Skeletal muscle tissue (tissue), 4 donors: Measurements from ENCODE around the gene NPIPB2. TPM values are rescaled to one million over a fixed set of nuclear protein-coding genes. Genes with fewer than 3 reads are reported as not detected.

Source experiments
- H3K27ac ChIP-seq: one replicate; pipeline ENCODE4 v1.7.0; 2013; ENCODE audit warnings: mild to moderate bottlenecking, low read depth, low read length, inconsistent platforms
- H3K27me3 ChIP-seq, 3 donors: one replicate each; pipeline ENCODE4 v1.7.0; 2013; ENCODE audit warnings: low read length in 3 of 3; ENCODE audit not compliant: control insufficient read depth in 3 of 3, insufficient read depth in 3 of 3
- H3K36me3 ChIP-seq, 3 donors: one replicate each; pipeline ENCODE4 v1.7.0; 2013; ENCODE audit warnings: low read length in 3 of 3; ENCODE audit not compliant: control insufficient read depth in 3 of 3, insufficient read depth in 3 of 3
- H3K4me1 ChIP-seq, 3 donors: one replicate each; pipeline ENCODE4 v1.7.0; 2013; ENCODE audit warnings: low read length in 3 of 3, mild to moderate bottlenecking in 3 of 3; ENCODE audit not compliant: control insufficient read depth in 3 of 3, insufficient read depth in 3 of 3
- H3K4me3 ChIP-seq, 3 donors: one replicate each; pipeline ENCODE4 v1.7.0; 2013; ENCODE audit warnings: low read length in 3 of 3
- H3K9ac ChIP-seq, 3 donors: one replicate each; pipeline ENCODE4 v1.7.0; 2013; ENCODE audit warnings: low read length in 3 of 3, mild to moderate bottlenecking in 3 of 3, moderate library complexity in 2 of 3, low read depth in 1 of 3
- H3K9me3 ChIP-seq, 3 donors: one replicate each; pipeline ENCODE4 v1.7.0; 2013; ENCODE audit warnings: low read length in 3 of 3; ENCODE audit not compliant: control insufficient read depth in 3 of 3
- total RNA-seq: library from RNA; depleted of rRNA; stranded (reverse); fragments of >200 nt; gene quantifications from one replicate; pipeline ENCODE4 v1.2.3, GENCODE V29; 2014
- donor health status: Osteomylitis.

NPIPB2 gene
- total RNA-seq, 1 donor from 2014 or later, result 3.1 TPM

DNA sequence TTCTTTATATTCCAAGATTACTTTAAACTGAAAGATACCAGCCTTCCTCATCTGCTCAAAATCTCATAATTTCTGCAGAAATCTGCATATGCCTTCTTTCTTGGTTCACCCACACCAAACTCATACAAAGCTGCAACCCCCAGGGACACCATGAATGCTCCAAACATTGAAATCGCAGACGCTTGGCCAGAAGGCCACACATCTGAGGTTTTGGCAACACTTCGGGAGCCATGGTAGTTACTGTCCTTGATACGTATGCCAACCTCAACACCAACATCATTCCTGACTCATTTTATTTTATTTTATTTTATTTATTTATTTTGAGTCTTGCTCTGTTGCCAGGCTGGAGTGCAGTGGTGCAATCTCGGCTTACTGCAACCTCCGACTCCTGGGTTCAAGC lies 37.9 kb downstream of the NPIPB2 start:
- no peak overlapping the region for H3K9ac ChIP-seq
- no peak overlapping the region for H3K27ac ChIP-seq
- no peaks in the 10 kb centered on the region for H3K27me3 ChIP-seq
- peaks cover 3 to 6% (median 6%) of the 10 kb centered on the region in 3 donors for H3K4me1 ChIP-seq
- H3K36me3 ChIP-seq, result no peaks in the 10 kb centered on the region
- no peaks in the 10 kb centered on the region for H3K9me3 ChIP-seq
- H3K4me3 ChIP-seq, result no peak overlapping the region

DNA sequence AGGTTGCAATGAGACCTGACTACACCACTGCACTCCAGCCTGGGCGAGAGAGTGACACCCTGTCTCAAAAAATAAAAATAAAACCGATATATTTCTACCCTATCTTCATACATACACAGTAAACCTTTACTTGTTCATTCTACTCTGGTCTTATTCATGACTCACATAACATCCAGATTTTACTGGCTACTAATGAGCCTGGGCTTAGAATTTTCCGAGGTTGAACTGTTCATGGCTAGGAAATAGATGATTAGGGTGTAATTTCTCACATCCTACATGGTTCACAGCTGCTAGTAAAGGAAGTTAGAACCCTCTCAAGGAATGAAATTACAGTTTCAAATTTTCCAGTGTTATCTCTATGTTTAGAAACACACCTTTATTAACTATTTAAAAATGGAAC lies 40.8 kb downstream of the NPIPB2 start:
- Histone ChIP-seq H3K4me3 (no peak overlapping the region), H3K9ac (no peak overlapping the region), H3K9me3 (no peaks in the 10 kb centered on the region), H3K4me1 (peaks cover 3% of the 10 kb centered on the region in 3 donors), H3K27ac (no peak overlapping the region), H3K36me3 (no peaks in the 10 kb centered on the region), H3K27me3 (no peaks in the 10 kb centered on the region)

DNA sequence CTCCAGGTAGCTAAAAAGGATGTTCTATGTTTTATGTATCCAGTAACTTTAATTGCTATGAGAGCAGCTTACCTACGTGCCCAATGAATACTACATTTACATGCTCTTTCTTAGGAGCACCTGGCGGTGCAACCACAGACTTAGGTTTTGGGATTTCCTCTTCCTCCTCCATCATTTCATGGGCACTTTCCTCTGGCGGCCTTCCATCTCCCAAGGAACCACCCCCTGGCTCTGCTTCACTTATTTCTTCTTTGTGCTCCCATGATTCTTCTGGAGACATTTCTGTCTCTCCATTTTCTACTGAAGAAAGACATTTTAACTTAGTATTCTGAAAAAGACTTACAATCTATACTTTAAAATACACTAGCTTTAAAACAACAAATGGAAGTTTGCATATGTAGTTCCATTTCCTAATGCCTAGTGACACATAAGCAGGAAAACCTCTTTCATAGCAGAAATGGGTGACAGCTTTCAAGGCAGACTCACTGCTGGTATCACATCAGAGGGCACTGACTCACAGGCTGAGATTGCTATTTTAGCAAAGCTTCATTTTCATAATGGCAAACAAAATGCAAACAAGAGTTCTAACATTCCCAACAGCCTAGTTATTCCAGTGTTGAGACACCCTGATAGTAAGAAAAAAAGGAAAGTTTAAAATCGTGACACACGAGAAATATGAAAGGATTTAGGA lies 45.2 kb downstream of the NPIPB2 start:
- no peak overlapping the region for H3K27ac ChIP-seq
- H3K4me3 ChIP-seq, result no peak overlapping the region
- peaks cover 11 to 18% (median 12%) of the 10 kb centered on the region in 3 donors for H3K36me3 ChIP-seq
- peaks cover 3% of the 10 kb centered on the region in 3 donors for H3K4me1 ChIP-seq
- H3K9ac ChIP-seq, result no peak overlapping the region
- no peaks in the 10 kb centered on the region for H3K9me3 ChIP-seq
- H3K27me3 ChIP-seq, result no peaks in the 10 kb centered on the region

DNA sequence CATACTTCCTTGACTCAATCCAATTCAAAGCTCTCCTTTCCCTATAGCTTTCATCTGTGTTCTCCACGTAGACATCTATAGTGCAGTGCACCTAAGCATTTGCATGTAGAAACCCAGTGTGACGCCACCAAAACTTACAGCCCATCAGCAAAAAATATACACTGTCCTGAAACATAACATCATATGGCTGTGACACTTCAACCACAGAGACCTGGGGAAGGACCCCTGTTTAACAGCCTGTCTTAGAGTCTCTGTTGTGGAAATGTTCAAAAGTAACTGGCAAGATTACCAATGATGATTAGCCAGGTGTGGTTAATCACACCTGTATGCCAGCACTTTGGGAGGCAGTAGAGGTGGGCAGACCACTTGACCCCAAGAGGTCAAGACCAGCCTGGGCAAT lies 48.3 kb downstream of the NPIPB2 start:
- Histone ChIP-seq H3K9ac (no peak overlapping the region), H3K36me3 (peaks cover 15 to 25% (median 21%) of the 10 kb centered on the region in 3 donors), H3K4me1 (no peaks in the 10 kb centered on the region), H3K27me3 (no peaks in the 10 kb centered on the region), H3K27ac (no peak overlapping the region), H3K4me3 (no peak overlapping the region), H3K9me3 (no peaks in the 10 kb centered on the region)

DNA sequence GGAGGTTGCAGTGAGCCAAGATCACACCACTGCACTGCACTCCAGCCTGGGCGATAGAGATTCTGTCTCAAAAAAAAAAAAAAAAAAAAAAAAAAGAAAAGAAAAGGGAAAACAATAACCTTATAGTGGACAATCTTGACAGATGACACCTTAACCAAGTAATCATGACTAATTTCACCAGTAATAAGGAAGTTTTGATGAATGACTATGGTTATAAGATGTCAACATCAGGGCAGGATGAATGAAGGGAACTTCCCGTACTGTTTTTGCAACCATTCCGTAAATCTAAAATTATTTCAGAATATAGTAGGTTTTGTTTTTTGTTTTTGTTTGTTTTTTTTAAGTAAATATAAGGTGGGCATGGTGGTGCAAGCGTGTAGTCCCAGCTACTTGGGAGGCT lies 49.1 kb downstream of the NPIPB2 start:
- Histone ChIP-seq H3K4me3 (no peak overlapping the region), H3K27me3 (no peaks in the 10 kb centered on the region), H3K36me3 (peaks cover 19 to 29% (median 21%) of the 10 kb centered on the region in 3 donors), H3K27ac (no peak overlapping the region), H3K9ac (no peak overlapping the region), H3K4me1 (no peaks in the 10 kb centered on the region), H3K9me3 (no peaks in the 10 kb centered on the region)

DNA sequence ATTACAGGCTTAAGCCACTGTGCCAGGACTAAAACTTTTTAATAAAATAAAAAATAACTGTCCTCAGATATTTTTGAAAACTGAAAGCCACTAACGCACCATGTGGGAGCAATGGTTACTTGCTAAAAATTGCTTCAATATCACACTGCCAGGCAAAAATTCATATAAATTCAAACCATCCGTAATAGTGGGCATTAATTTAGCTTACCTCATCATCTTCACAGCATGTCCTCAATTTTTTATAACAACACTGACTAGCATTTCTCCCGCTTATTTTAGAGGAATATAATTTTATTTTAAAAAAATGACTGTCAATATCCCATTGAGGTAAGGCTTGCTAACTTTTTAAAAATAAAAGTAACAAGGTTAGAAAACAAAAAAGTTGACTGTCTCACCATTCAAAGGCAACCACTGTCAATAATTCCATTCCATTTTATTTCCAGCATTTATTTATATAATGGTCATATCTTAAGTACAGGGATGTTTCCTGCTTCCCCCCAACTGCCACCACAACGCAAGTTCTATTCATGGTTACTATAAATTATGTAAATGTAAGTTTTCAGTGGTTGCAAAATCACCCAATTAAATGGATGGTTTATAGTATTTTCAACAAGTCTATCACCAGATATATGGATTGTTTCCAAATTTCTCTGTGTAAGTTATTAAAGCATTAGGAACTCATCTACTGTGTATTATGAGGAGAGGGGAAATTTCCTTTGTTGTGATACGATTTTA lies 51.4 kb downstream of the NPIPB2 start:
- Histone ChIP-seq H3K4me1 (no peaks in the 10 kb centered on the region), H3K9ac (no peak overlapping the region), H3K27ac (no peak overlapping the region), H3K27me3 (no peaks in the 10 kb centered on the region), H3K36me3 (peaks cover 30 to 50% (median 40%) of the 10 kb centered on the region in 3 donors), H3K4me3 (no peak overlapping the region), H3K9me3 (no peaks in the 10 kb centered on the region)

DNA sequence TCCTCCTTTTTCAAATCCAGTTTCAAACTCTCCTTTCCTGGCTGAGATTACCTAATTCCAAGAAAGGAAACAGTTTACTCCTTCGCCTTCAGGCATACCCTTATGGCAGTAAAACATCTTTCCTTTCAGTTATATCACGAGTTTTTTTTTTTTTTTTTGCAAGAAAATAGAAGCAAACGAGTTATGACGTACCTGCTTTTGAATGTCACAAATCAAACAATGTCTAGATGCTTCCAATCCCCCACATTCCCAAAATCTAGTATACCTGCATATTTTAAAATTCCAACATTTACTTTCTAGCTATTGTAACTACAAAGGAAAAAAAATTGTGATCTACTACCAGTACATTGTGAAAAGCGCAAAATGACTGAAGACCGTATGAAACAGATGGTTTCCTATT lies 55.0 kb downstream of the NPIPB2 start:
- H3K27ac ChIP-seq, result no peak overlapping the region
- no peak overlapping the region for H3K4me3 ChIP-seq
- H3K9me3 ChIP-seq, result no peaks in the 10 kb centered on the region
- no peaks in the 10 kb centered on the region for H3K4me1 ChIP-seq
- H3K9ac ChIP-seq, result no peak overlapping the region
- H3K27me3 ChIP-seq, result no peaks in the 10 kb centered on the region
- peaks cover 25 to 51% (median 50%) of the 10 kb centered on the region in 3 donors for H3K36me3 ChIP-seq

DNA sequence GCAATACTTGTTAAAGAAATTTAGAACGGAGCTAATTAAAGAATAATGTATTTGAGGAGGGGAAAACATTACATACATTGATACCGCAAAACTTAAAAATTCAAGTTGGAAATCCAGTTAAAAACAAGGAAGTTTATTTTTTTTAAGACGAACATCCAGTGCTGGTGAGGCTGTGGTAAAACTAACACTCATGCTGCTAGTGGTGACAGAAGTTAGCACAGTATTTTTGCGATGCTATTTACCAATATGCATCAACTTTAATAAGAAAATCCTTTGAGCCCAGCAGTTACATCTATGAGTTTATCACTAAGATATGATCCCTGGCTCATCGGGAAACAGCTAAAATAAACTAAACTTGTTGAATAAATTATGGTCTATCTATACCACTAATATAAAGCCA lies 57.8 kb downstream of the NPIPB2 start:
- Histone ChIP-seq H3K27ac (no peak overlapping the region), H3K36me3 (peaks cover 27 to 57% (median 57%) of the 10 kb centered on the region in 3 donors), H3K4me1 (no peaks in the 10 kb centered on the region), H3K27me3 (no peaks in the 10 kb centered on the region), H3K9me3 (no peaks in the 10 kb centered on the region), H3K9ac (no peak overlapping the region), H3K4me3 (no peak overlapping the region)

DNA sequence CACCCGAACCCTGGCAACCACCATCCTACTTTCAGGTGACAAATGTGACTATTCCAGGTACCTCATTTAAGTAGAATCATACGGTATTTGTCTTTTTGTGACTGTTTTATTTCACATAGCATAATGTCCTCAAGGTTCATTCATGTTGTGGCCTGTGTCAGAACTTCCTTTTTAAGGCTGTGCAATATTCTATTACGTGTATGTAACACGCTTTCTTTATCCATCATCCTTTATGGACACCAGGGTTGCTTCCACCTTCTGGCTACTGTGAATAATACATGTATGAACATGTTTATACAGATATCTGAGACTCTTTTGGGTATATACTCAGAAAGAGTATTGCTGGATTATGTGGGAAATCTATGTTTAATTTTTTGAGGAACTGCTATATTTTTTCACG lies 61.8 kb downstream of the NPIPB2 start:
- Histone ChIP-seq H3K4me3 (no peak overlapping the region), H3K9me3 (no peaks in the 10 kb centered on the region), H3K9ac (no peak overlapping the region), H3K36me3 (peaks cover 20 to 49% (median 46%) of the 10 kb centered on the region in 3 donors), H3K27me3 (no peaks in the 10 kb centered on the region), H3K27ac (no peak overlapping the region), H3K4me1 (no peaks in the 10 kb centered on the region)

DNA sequence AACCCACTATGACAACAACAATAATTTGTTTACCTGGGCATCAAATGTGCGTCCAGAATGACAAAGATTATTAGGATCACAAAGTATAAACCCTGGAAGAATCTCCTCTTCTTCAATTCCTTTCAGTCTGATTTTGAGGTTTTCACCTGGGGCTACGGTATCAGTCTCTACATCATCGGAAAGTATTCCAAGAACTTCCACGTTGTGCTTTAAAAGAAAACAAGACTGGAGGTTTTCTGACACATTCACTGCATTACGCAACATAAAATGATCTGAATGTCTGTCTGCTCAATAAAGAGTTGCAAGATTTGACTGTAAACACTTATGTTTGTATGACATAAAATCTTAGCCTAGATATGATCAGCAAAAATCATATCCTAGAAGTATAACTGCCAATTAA lies 64.5 kb downstream of the NPIPB2 start:
- Histone ChIP-seq H3K36me3 (peaks cover 17 to 45% (median 39%) of the 10 kb centered on the region in 3 donors), H3K9ac (no peak overlapping the region)

More for the DNA sequence above, 64.5 kb downstream of the NPIPB2 start:
- Histone ChIP-seq H3K27ac (no peak overlapping the region), H3K27me3 (no peaks in the 10 kb centered on the region), H3K9me3 (no peaks in the 10 kb centered on the region), H3K4me3 (no peak overlapping the region), H3K4me1 (no peaks in the 10 kb centered on the region)
